Activated CD4-positive, alpha-beta T cell treated with anti-CD3 and anti-CD28 coated beads for 4 hours (primary cell): ENCODE results near the gene ELAC1.

Experiments used
- DNase-seq, 2 donors: peaks; one replicate each; pipeline ENCODE4 v3.0.0-alpha.2; 2020

The ELAC1 gene

GRCh38 chr18:51021226-51021965 lies 53.6 kb downstream of the ELAC1 start:
- no peak for DNase-seq

- DNase-seq, result no peak
Observed at GRCh38 chr18:51025512-51025911, 57.7 kb downstream of the ELAC1 start.

GRCh38 chr18:51028201-51028805 lies 60.5 kb downstream of the ELAC1 start:
- no peak for DNase-seq

- no peak for DNase-seq
Observed at GRCh38 chr18:51029378-51029693, 61.5 kb downstream of the ELAC1 start.

- peak; percentile 98 to 99 for DNase-seq
Observed at GRCh38 chr18:51029694-51030536, 62.1 kb downstream of the ELAC1 start, which contains the start of gene SMAD4. Gene SMAD4 (plus strand): TSS chr18:51030213. CDS start chr18:51047047, 16,834 bp downstream.

- peak; percentile 60 to 69 for DNase-seq
Observed at GRCh38 chr18:51030537-51031258, 62.9 kb downstream of the ELAC1 start.

GRCh38 chr18:51032193-51032592 lies 64.4 kb downstream of the ELAC1 start:
- DNase-seq, result no peak

GRCh38 chr18:51037230-51037629 lies 69.4 kb downstream of the ELAC1 start:
- no peak for DNase-seq
